Astrocyte of the spinal cord (primary cell): Measurements from ENCODE around the gene SLC4A5.
"Not testable (repeated sequence)": the region's sequence is repeated elsewhere in the genome, so short reads cannot be mapped to it uniquely, and the experiment has no call there.

ENCODE experiments used
- DNase-seq: peaks from one replicate; pipeline ENCODE4 v3.0.0; 2011; ENCODE audit warnings: low read depth, low spot score
- H3K4me3 ChIP-seq: 2 replicates; pipeline ENCODE4 v1.5.1; 2011; ENCODE audit warnings: low read depth, mild to moderate bottlenecking, low read length, moderate library complexity
- in situ Hi-C: cut with HindIII; loops from 2 replicates; pipeline ENCODE4 v1.10.0; 2017; ENCODE audit warnings: low sequenced_read_pairs
- TF ChIP-seq, protein P1 (sequence below): IDR thresholded peaks from 2 replicates; pipeline ENCODE4 v1.5.1; 2012; ENCODE audit warnings: low read depth, mild to moderate bottlenecking, low read length, inconsistent platforms

The SLC4A5 gene

DNA sequence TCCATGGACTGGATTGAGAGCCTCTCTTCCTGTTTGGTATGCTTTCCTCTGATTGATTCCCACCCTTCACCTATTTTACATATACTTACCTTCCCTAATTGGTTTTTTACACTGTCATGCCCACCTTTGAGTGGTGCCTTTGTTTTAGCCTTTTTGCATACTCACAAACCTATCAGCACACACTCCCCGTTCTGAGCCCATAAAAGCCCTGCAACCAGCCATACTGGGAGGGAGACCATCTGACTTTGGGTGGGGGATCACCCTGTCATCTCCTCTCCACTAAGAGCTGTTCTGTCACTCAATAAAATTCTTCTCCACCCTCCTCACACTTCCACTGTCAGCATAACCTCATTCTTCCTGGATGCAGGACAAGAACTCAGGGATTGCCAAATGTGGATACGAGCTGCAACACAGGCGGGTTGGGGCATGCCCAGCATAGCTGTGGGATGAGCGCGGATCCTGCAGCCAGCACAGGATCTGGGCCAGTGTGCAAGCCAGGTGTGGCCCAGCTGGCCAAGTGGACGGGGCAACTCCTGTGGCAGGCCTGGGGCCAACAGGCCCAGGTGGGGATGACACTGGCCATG, 155.1 kb downstream of the SLC4A5 start:
- peak; percentile 54 for DNase-seq
- TF ChIP-seq, protein P1, sequence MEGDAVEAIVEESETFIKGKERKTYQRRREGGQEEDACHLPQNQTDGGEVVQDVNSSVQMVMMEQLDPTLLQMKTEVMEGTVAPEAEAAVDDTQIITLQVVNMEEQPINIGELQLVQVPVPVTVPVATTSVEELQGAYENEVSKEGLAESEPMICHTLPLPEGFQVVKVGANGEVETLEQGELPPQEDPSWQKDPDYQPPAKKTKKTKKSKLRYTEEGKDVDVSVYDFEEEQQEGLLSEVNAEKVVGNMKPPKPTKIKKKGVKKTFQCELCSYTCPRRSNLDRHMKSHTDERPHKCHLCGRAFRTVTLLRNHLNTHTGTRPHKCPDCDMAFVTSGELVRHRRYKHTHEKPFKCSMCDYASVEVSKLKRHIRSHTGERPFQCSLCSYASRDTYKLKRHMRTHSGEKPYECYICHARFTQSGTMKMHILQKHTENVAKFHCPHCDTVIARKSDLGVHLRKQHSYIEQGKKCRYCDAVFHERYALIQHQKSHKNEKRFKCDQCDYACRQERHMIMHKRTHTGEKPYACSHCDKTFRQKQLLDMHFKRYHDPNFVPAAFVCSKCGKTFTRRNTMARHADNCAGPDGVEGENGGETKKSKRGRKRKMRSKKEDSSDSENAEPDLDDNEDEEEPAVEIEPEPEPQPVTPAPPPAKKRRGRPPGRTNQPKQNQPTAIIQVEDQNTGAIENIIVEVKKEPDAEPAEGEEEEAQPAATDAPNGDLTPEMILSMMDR: no peak
- in situ Hi-C loops: no loop called here
- H3K4me3 ChIP-seq: no peak overlapping the region

DNA sequence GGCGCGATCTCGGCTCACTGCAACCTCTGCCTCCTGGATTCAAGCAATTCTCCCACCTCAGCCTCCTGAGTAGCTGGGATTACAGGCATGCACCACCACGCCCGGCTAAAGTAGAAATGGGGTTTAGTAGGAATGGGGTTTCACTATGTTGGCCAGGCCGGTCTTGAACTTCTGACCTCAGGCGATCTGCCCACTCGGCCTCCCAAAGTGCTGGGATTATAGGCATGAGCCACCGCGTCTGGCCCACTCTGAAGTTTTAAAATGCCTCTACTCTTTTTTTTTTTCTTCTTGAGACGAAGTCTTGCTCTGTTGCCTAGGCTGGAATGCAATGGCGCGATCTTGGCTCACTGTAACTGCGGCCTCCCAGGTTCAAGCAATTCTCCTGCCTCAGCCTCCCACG, 156.5 kb downstream of the SLC4A5 start:
- H3K4me3 ChIP-seq, DNase-seq, in situ Hi-C loops: not testable (repeated sequence)

DNA sequence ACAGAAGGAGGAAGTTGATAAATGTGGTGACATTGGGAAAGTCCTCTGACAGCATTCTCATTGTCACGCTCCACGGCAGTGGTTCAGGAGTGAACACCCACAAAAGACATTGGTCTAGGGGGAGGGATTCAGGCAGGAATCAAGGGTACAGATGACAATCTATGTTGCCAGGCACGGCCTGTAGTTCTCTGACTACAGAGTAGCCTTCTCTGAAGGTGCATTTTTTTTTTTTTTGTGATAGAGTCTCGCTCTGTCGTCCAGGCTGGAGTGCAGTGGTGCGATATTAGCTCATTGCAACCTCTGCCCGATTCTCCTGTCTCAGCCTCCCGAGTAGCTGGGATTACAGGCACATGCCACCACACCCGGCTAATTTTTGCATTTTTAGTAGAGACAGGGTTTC, 157.2 kb downstream of the SLC4A5 start:
- in situ Hi-C loops: no loop called here
- DNase-seq: no peak
- TF ChIP-seq, protein P1: no peak
- no peak overlapping the region for H3K4me3 ChIP-seq

DNA sequence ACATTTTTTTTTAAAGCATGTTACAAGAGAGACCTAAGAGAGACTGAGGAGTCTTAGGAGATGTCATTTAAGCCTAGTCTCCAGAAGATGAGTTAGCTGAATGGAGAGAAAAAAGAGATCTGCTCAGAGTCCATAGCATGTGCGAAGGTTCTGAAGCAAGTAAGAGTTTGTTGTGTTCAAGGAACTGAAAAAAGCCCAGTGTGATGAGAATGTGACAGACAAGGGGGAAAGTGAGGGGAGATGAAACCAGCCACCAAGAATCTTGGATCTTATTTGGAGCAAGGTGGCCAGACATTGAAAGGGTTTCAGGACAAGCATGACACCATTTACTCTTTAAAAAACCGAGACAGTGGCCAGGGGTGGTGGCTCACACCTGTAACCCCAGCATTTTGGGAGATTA, 159.3 kb downstream of the SLC4A5 start:
- in situ Hi-C loops: no loop called here
- TF ChIP-seq, protein P1: no peak
- H3K4me3 ChIP-seq: no peak overlapping the region
- no peak for DNase-seq

DNA sequence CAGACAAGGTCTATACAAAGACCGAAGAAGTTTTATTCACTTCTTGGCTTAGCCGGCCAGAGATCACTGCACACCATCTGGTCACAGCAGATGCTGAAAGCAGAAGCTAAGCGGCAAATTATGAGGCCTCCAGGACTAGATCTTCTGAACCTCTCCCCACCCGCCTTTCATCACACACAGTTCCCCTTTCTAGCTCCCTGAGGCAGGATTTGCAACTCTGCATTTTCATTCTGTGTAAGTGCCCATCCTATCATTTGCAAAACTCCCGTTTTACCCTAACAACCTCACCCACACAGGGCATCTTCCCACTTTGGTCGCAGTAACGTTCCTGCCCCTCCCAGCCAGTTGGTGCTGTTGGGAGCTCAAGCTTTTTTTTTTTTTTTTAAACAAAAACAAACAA, 161.5 kb downstream of the SLC4A5 start:
- no peak for DNase-seq
- no peak overlapping the region for H3K4me3 ChIP-seq
- in situ Hi-C loops: no loop called here
- TF ChIP-seq, protein P1: no peak

DNA sequence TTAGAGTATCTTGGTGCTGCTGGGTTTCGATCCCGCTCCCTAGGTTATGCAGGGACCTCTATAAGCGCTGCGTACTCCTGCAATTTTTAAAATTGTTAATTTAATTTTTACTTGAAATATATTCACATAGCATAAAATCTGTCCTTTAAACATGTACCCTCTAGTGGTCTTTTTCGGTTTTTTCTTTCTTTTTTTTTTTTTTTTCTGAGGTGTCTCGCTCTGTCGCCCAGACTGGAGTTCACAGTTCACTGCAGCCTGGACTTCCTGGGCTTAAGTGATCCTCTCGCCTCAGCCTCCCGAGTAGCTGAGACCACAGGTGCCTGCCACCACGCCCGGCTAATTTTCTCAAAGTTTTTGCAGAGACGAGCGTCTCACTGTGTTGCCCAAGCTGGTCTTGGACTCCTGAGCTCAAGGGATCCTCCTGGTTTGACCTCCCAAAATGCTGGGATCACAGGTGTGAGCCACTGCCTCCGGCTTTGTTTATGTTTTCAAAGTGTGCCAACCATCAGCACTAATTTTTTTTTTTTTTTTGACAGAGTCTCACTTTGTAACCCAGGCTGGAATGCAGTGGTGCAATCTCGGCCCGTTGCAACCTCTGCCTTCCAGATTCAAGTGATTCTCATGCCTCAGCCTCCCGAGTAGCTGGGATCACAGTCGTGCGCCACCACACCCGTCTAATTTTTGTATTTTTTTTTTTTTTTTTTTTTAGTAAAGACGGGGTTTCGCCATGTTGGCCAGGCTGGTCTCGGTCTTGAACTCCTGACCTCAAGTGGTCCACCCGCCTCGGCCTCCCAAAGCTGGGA, 164.0 kb downstream of the SLC4A5 start:
- TF ChIP-seq, protein P1: peak; percentile 18
- no peak for DNase-seq
- H3K4me3 ChIP-seq: peak overlapping the region; percentile 82
- in situ Hi-C loops: no loop called here

DNA sequence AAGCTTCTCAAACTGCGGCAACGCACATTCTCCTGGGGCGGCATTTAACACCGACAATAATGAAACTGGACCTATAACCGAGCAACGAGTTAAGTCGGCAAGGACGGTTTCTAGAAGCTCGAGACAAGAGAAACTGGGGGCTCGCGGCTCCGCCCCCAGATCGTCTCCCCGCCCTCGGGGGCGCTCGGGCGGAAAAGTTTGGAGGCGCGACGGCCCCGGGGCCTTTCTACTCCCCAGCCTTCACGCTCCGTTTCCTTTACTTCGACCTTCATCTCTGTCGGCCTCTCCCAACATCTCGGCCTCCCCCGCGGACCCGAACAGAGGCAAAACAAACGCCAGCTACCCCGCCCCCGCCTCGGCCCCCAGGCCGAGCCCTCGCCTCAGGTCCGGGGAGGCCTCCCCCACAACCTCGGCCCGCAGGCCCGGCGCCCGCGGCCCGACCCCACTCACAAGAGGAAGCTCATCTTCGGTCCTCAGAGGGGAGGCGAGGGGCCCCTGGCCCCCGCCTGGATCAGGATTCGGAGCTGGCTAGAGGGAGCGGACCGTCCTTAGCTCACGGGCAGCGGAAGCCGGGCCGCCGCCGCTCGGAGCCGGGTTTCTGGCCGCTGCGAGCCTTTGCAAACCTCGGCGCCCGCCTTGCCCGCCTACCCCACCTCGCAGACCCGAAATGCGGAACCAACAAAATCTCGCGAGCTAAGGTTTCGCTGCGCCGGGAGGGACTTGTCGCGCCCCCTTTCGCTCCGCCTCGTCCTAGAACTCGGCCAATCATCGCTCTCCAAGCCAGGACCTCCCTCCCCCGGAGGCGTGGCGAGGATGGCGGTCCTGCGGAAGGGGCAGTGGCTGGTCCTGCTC, 164.8 kb downstream of the SLC4A5 start, which contains the start of gene MOB1A:
TSS of gene MOB1A (minus strand) at position 669 of the 852 bp plus-strand sequence. CDS start at position 464, 205 bp downstream.
- DNase-seq: peak; percentile 98
- H3K4me3 ChIP-seq: peak within 1 kb of the TSS; percentile 82
- in situ Hi-C loops: no loop called here
- TF ChIP-seq, protein P1: no peak
